GM12874 (cell line): Measurements from ENCODE around the gene CCDC117.

Source experiments
- TF ChIP-seq, protein P1 (sequence below): IDR thresholded peaks from 2 replicates; pipeline ENCODE4 v1.5.1; 2011; ENCODE audit warnings: low read depth, mild to moderate bottlenecking, control low read depth, low read length, moderate library complexity; ENCODE audit not compliant: insufficient read depth

The CCDC117 gene

DNA sequence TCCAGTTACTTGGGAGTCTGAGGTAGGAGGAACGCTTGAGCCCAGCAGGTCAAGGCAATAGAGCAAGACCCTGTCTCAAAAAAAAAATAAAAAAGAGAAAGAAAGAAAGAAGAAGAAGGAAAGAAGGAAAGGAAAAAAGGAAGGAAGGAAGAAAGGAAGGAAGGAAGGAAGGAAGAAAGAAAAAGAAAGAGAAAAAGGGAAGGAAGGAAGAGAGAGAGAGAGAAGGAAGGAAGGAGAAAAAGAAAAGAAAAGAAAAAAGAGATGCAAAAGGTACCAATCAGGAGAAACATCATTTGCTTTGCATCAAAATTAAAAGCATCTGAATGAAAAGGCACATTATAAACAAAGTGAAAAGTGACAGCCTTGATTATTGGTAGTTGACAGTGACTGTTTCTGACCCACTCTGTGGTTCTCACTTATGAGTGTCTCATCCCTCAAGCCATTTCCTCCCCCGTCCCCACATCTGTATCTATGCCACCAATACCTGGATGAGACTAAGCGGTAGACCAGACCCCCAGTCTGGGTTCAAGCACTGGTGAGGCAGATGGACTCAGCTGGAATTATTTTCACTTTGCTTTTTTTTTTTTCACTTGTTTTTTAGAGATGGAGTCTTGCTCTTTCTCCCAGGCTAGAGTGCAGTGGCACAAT is 60.9 kb downstream of the CCDC117 start:
- TF ChIP-seq, protein P1, sequence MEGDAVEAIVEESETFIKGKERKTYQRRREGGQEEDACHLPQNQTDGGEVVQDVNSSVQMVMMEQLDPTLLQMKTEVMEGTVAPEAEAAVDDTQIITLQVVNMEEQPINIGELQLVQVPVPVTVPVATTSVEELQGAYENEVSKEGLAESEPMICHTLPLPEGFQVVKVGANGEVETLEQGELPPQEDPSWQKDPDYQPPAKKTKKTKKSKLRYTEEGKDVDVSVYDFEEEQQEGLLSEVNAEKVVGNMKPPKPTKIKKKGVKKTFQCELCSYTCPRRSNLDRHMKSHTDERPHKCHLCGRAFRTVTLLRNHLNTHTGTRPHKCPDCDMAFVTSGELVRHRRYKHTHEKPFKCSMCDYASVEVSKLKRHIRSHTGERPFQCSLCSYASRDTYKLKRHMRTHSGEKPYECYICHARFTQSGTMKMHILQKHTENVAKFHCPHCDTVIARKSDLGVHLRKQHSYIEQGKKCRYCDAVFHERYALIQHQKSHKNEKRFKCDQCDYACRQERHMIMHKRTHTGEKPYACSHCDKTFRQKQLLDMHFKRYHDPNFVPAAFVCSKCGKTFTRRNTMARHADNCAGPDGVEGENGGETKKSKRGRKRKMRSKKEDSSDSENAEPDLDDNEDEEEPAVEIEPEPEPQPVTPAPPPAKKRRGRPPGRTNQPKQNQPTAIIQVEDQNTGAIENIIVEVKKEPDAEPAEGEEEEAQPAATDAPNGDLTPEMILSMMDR, result no peak

- TF ChIP-seq, protein P1, result no peak
Measured at GRCh38 chr22:28835630-28836189, 63.2 kb downstream of the CCDC117 start.

- TF ChIP-seq, protein P1, result no peak
Measured at GRCh38 chr22:28837640-28838039, 65.1 kb downstream of the CCDC117 start.
